ENCODE measurements around the gene SECTM1. TPM values are rescaled to one million over a fixed set of nuclear protein-coding genes. Genes with fewer than 3 reads are reported as not detected.
"Not testable (repeated sequence)": the region's sequence is repeated elsewhere in the genome, so short reads cannot be mapped to it uniquely, and the experiment has no call there.

The SECTM1 gene
- 1 to 10 TPM; 3.1 to 7.7 TPM for total RNA-seq

DNA sequence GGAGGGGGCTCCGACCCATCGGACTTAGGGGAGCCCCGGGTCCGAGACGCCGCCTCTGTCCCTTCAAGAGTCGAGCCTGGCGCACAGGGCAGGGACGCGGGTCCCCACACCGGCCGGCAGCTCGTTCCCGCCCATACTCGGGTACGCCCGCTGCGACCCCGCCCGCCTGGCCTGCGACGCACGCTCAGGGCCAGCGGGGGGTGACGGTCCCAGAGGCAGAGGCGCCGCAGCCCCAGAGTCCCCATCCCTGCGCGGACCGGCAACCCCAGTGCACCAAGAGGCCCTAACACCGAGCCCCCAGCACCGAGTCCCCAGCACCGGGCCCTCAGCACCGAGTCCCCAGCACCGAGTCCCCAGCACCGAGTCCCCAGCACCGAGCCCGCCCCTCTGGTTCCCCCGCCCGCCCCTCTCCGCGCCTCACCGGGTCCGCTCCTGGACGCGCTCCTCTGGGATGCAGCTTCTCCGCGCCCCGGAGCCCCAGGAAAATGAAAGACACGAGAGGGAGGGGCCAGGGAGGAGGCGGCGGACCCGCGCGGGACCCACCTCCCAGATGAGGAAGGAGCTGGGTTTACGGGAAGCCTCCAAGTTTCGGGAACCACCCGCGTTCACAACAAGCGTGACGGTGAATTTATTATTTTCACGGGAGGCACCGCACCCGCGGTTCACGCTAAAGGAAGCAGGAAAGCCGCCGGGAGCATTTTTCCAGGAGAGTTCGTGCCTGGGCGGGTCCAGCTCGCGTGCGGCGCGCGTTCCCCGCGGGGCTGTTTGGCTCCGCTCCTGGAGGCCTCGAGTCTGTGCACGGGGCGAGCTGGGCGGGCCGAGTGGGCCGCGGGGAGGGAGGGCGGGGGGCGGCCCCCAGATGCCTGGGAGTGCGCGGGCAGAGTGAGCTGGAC lies at the start of gene SECTM1:
SECTM1 (minus strand) TSS at position 488 of the 893 bp plus-strand sequence. CDS start 6,526 bp downstream, outside the sequence.
- H3K36me3 ChIP-seq = no peaks in the 10 kb centered on the region
- TF ChIP-seq, protein P1, sequence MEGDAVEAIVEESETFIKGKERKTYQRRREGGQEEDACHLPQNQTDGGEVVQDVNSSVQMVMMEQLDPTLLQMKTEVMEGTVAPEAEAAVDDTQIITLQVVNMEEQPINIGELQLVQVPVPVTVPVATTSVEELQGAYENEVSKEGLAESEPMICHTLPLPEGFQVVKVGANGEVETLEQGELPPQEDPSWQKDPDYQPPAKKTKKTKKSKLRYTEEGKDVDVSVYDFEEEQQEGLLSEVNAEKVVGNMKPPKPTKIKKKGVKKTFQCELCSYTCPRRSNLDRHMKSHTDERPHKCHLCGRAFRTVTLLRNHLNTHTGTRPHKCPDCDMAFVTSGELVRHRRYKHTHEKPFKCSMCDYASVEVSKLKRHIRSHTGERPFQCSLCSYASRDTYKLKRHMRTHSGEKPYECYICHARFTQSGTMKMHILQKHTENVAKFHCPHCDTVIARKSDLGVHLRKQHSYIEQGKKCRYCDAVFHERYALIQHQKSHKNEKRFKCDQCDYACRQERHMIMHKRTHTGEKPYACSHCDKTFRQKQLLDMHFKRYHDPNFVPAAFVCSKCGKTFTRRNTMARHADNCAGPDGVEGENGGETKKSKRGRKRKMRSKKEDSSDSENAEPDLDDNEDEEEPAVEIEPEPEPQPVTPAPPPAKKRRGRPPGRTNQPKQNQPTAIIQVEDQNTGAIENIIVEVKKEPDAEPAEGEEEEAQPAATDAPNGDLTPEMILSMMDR (IDR thresholded peaks at IDR 0.05) = no peak
- H3K9me3 ChIP-seq = no peaks in the 10 kb centered on the region
- peak within 1 kb of the TSS; percentile 29 to 53 for H3K27ac ChIP-seq
- peak; percentile 65 for DNase-seq (ENCODE audit: low spot score)
- peaks cover 0 to 51% of the 10 kb centered on the region in 2 donors for H3K4me1 ChIP-seq
- peak within 1 kb of the TSS; percentile 34 to 55 for H3K4me3 ChIP-seq
- peaks cover 0 to 3% of the 10 kb centered on the region in 2 donors for H3K27me3 ChIP-seq

DNA sequence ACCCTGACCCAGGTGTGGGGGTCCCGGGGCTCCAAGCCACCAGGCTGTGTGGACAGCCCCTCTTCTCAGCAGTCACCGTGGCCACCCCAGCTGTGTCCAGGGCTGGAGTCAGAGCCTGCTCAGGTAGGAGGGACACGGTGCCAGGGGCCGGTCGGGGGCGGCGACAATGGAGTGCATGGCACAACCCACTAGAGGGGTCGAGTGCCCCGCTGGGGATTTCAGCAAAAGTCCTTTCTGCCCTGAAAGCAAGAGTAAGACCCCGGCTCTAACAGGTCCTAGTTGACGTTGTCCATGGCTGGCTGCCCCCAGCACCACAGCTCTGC lies 49.3 kb upstream of the SECTM1 start:
- H3K9me3 ChIP-seq = no peaks in the 10 kb centered on the region
- no peaks in the 10 kb centered on the region for H3K27me3 ChIP-seq
- no peak for DNase-seq (ENCODE audit: low spot score)
- TF ChIP-seq, protein P1 (IDR thresholded peaks at IDR 0.05) = no peak
- no peaks in the 10 kb centered on the region for H3K36me3 ChIP-seq
- H3K4me3 ChIP-seq = no peak overlapping the region
- H3K27ac ChIP-seq = no peak overlapping the region
- peaks cover 0 to 30% of the 10 kb centered on the region in 2 donors for H3K4me1 ChIP-seq

DNA sequence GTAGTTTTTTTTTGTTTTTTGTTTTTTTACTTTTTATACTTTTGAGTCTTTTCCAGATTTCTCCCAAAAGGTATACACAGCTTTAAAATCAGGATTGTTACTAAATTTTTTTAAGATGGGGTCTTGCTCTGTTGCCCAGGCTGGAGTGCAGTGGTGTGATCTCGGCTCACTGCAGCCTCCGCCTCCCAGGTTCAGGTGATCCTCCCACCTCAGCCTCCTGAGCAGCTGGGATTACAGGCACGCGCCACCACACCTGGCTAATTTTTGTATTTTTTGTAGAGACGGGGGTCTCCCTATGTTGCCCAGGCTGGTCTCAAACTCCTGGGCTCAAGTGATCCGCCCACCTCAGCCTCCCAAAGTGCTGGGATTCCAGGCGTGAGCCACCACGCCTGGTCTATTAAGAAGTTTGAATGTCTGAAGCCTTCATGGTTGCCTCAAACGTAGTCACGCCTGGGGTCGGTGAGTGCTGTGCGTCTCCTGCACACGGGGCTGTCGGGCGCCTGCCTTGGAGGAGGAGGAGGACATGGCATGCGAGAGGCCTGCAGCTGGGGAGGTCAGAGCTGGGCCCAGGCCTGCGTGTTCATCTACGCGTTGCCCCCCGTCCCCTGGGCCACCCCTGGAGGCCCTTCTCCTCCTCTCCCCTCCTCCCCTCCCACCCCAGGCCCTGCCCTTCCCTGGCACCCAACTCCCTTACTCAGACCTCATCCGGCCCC lies 48.8 kb upstream of the SECTM1 start:
- DNase-seq (ENCODE audit: low spot score); H3K36me3 ChIP-seq; H3K4me3 ChIP-seq; H3K27me3 ChIP-seq; H3K9me3 ChIP-seq; H3K27ac ChIP-seq: not testable (repeated sequence)
- H3K4me1 ChIP-seq = peaks cover 0 to 30% of the 10 kb centered on the region in 2 donors

DNA sequence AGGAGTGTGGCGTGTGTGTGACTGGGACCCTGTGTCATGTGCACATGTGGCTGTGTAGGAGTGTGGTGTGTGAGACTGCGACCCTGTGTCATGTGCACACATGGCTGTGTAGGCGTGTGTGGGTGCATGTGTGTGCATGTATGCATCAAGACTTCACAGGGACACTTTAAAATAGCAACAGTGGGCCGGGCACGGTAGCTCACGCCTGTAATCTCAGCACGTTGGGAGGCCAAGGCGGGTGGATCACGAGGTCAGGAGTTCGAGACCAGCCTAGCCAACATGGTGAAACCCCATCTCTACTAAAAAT lies 48.1 kb upstream of the SECTM1 start:
- not testable (repeated sequence) for H3K27me3 ChIP-seq; H3K27ac ChIP-seq; H3K9me3 ChIP-seq; H3K4me3 ChIP-seq; DNase-seq (ENCODE audit: low spot score); H3K36me3 ChIP-seq
- peaks cover 0 to 26% of the 10 kb centered on the region in 2 donors for H3K4me1 ChIP-seq

DNA sequence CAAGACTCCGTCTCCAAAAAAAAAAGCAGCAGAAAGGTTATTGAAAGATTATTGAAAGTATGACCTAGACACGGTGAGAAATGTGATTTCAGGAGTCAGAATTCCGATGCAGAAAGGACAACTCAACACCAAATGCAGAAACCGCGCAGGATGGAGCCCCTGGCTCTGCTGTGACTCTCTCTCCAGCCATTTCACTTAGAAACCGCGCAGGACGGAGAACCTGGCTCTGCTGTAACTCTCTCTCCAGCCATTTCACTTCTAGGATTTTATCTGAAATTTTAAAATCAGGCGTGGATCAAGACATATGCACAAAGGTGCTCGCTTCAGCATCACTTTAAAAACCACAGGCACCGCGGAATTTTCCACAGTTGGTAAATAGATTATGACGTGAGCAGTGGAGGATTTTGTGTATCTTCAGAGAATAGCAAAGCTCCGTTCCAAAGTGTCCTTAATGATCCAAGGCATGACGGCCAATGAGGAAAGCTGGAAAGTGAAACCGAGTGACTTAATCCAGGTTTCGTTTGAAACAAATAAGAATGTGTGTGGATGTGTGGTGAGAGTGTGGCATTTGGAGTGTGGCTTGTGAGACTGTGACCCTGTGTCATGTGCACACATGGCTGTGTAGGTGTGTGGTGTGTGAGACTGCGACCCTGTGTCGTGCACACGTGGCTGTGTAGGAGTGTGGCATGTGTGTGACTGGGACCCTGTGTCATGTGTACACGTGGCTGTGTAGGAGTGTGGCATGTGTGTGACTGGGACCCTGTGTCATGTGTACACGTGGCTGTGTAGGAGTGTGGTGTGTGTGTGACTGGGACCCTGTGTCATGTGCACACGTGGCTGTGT lies 47.5 kb upstream of the SECTM1 start:
- H3K27me3 ChIP-seq = no peaks in the 10 kb centered on the region
- no peaks in the 10 kb centered on the region for H3K36me3 ChIP-seq
- peaks cover 0 to 22% of the 10 kb centered on the region in 2 donors for H3K4me1 ChIP-seq
- no peaks in the 10 kb centered on the region for H3K9me3 ChIP-seq
- TF ChIP-seq, protein P1 (IDR thresholded peaks at IDR 0.05) = no peak
- H3K4me3 ChIP-seq = no peak overlapping the region
- no peak for DNase-seq (ENCODE audit: low spot score)
- no peak overlapping the region for H3K27ac ChIP-seq

DNA sequence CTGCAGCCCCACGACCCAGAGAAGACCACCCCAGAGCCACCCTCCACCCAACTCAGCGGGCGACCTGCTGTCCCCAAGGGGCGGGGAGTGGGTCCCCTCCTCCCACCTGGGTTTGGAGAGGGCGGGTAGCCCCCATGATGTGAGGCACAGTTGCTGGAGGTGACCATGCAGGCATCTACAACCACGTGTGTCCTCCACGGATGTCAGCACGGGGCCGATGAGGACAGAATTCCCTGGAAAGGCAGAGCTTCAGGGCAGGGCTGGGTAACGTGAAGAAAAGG lies 45.1 kb upstream of the SECTM1 start:
- H3K9me3 ChIP-seq = no peaks in the 10 kb centered on the region
- no peak overlapping the region for H3K27ac ChIP-seq
- H3K4me1 ChIP-seq = peaks cover 0 to 4% of the 10 kb centered on the region in 2 donors
- H3K36me3 ChIP-seq = no peaks in the 10 kb centered on the region
- DNase-seq (ENCODE audit: low spot score) = no peak
- TF ChIP-seq, protein P1 (IDR thresholded peaks at IDR 0.05) = no peak
- H3K27me3 ChIP-seq = no peaks in the 10 kb centered on the region
- no peak overlapping the region for H3K4me3 ChIP-seq

All from right atrium auricular region (tissue), 2 donors.